HG03442 (cell line): Measurements from ENCODE around the gene TMCC1.
"Not testable (repeated sequence)": the region's sequence is repeated elsewhere in the genome, so short reads cannot be mapped to it uniquely, and the experiment has no call there.

Experiments used
- ATAC-seq: cut with Tn5 transposase; IDR thresholded peaks from one replicate; pipeline ENCODE4 v1.9.1; 2021; ENCODE audit warnings: mild to moderate bottlenecking, moderate library complexity; ENCODE audit not compliant: unreplicated experiment

TMCC1 gene

GRCh38 chr3:129892857-129893580 lies 492 bp downstream of the TMCC1 start:
- ATAC-seq: peak; percentile 67

- no peak for ATAC-seq
These were observed 1.0 kb downstream of the TMCC1 start for GRCh38 chr3:129892486-129892856.

GRCh38 chr3:129890891-129891290 lies 2.6 kb downstream of the TMCC1 start:
- ATAC-seq: no peak

- no peak for ATAC-seq
These were observed 3.4 kb downstream of the TMCC1 start for GRCh38 chr3:129890125-129890524.

GRCh38 chr3:129888771-129889170 lies 4.7 kb downstream of the TMCC1 start:
- no peak for ATAC-seq

GRCh38 chr3:129881261-129881660 lies 12.2 kb downstream of the TMCC1 start:
- no peak for ATAC-seq

GRCh38 chr3:129878355-129878754 lies 15.2 kb downstream of the TMCC1 start:
- ATAC-seq: no peak

GRCh38 chr3:129874479-129874878 lies 19.0 kb downstream of the TMCC1 start:
- ATAC-seq: not testable (repeated sequence)

GRCh38 chr3:129868912-129869311 lies 24.6 kb downstream of the TMCC1 start:
- ATAC-seq: no peak

GRCh38 chr3:129867506-129868124 lies 25.9 kb downstream of the TMCC1 start:
- no peak for ATAC-seq

GRCh38 chr3:129865806-129866205 lies 27.7 kb downstream of the TMCC1 start:
- no peak for ATAC-seq

- ATAC-seq: no peak
These were observed 29.0 kb downstream of the TMCC1 start for GRCh38 chr3:129864519-129864918.

- ATAC-seq: no peak
These were observed 34.2 kb downstream of the TMCC1 start for GRCh38 chr3:129859272-129859671.

GRCh38 chr3:129857899-129858298 lies 35.6 kb downstream of the TMCC1 start:
- no peak for ATAC-seq

GRCh38 chr3:129856790-129857189 lies 36.7 kb downstream of the TMCC1 start:
- ATAC-seq: not testable (repeated sequence)

- ATAC-seq: no peak
These were observed 37.6 kb downstream of the TMCC1 start for GRCh38 chr3:129855832-129856419.

- no peak for ATAC-seq
These were observed 38.2 kb downstream of the TMCC1 start for GRCh38 chr3:129855170-129855831.

- ATAC-seq: no peak
These were observed 39.1 kb downstream of the TMCC1 start for GRCh38 chr3:129854460-129854859.

GRCh38 chr3:129845956-129846355 lies 47.6 kb downstream of the TMCC1 start:
- ATAC-seq: no peak

- ATAC-seq: no peak
These were observed 52.7 kb downstream of the TMCC1 start for GRCh38 chr3:129840707-129841360.

GRCh38 chr3:129838086-129838485 lies 55.4 kb downstream of the TMCC1 start:
- ATAC-seq: no peak
